Kidney (tissue), 14 donors: ENCODE measurements around the gene ITGB5. TPM values are rescaled to one million over a fixed set of nuclear protein-coding genes. Genes with fewer than 3 reads are reported as not detected.
"Not testable (repeated sequence)": the region's sequence is repeated elsewhere in the genome, so short reads cannot be mapped to it uniquely, and the experiment has no call there.

ENCODE experiments used
- DNase-seq, 5 donors: peaks; one replicate each; pipeline ENCODE4 v3.0.0-alpha.2; 2013 to 2020
- FAIRE-seq: peaks from 2 replicates; lab custom pipeline; 2012; peaks lifted over from hg19 to GRCh38; lab: Jason Lieb, UNC
- H3K27ac ChIP-seq, 2 donors: one replicate each; pipeline ENCODE4 v1.7.0; 2013; ENCODE audit warnings: low read depth in 2 of 2, low read length in 2 of 2, inconsistent platforms in 1 of 2
- H3K27me3 ChIP-seq: one replicate; pipeline ENCODE4 v1.7.1; 2013; ENCODE audit warnings: low read length, inconsistent platforms; ENCODE audit not compliant: control insufficient read depth, insufficient read depth
- H3K36me3 ChIP-seq, 3 donors: one replicate each; pipeline versions ENCODE4 v1.7.0 to v1.7.1; 2013; ENCODE audit warnings: low read length in 3 of 3, control low read depth in 1 of 3, inconsistent platforms in 1 of 3; ENCODE audit not compliant: insufficient read depth in 3 of 3, control insufficient read depth in 2 of 3
- H3K4me1 ChIP-seq, 3 donors: one replicate each; pipeline versions ENCODE4 v1.7.0 to v1.7.1; 2013; ENCODE audit warnings: low read length in 3 of 3, inconsistent platforms in 1 of 3, low read depth in 1 of 3; ENCODE audit not compliant: control insufficient read depth in 2 of 3, insufficient read depth in 2 of 3
- H3K4me3 ChIP-seq, 3 donors: one replicate each; pipeline versions ENCODE4 v1.7.0 to v1.8.1; 2013; ENCODE audit warnings: low read length in 3 of 3, control low read depth in 1 of 3, inconsistent platforms in 1 of 3
- H3K9ac ChIP-seq, 3 donors: one replicate each; pipeline versions ENCODE4 v1.7.0 to v1.7.1; 2013; ENCODE audit warnings: low read length in 3 of 3, control low read depth in 1 of 3, inconsistent platforms in 1 of 3
- H3K9me3 ChIP-seq, 3 donors: one replicate each; pipeline versions ENCODE4 v1.7.0 to v1.7.1; 2013; ENCODE audit warnings: low read length in 3 of 3, control low read depth in 1 of 3, inconsistent platforms in 1 of 3; ENCODE audit not compliant: control insufficient read depth in 2 of 3, insufficient read depth in 1 of 3
- intact Hi-C: fragments of 100-400 bp; cut with DNase I; formaldehyde crosslinking; loops from one replicate; pipeline ENCODE4 v1.11.1; 2022
- polyA plus RNA-seq: library from polyadenylated mRNA; stranded (reverse); fragments of 350-450 nt; fragmentation: Illumina TruSeq; extraction: RNeasy Lipid Tissue Mini Kit (QIAGEN cat#74804); gene quantifications from one replicate; pipeline ENCODE4 v1.2.3, GENCODE V29; 2014; ENCODE audit warnings: low read depth, low replicate concordance; ENCODE audit not compliant: insufficient read depth
- total RNA-seq: library from RNA; stranded (reverse); fragmentation: NEBNext Ultra II Directional; extraction: Animal tissue kit (Norgen Biotek cat#: 25700); gene quantifications from one replicate; pipeline ENCODE4 v1.2.1, GENCODE V29; 2021
- TF ChIP-seq, protein P1 (sequence below): IDR thresholded peaks from 3 replicates; pipeline ENCODE4 v1.5.1; 2012; ENCODE audit warnings: mild to moderate bottlenecking, moderate library complexity, borderline replicate concordance; ENCODE audit not compliant: insufficient read depth; ENCODE audit errors: extremely low read depth
- donor health status: control.
- donor health status: control.
- donor health status: control.
- donor health status: control.
- donor health status: control.
- donor health status: DM: yes; HTN: yes; CAD: no.
- donor health status: Normal renal cell carcinoma (clear cell type).

Gene ITGB5
- total and polyA plus RNA-seq, 2 donors from 2014 or later = 115 TPM

DNA sequence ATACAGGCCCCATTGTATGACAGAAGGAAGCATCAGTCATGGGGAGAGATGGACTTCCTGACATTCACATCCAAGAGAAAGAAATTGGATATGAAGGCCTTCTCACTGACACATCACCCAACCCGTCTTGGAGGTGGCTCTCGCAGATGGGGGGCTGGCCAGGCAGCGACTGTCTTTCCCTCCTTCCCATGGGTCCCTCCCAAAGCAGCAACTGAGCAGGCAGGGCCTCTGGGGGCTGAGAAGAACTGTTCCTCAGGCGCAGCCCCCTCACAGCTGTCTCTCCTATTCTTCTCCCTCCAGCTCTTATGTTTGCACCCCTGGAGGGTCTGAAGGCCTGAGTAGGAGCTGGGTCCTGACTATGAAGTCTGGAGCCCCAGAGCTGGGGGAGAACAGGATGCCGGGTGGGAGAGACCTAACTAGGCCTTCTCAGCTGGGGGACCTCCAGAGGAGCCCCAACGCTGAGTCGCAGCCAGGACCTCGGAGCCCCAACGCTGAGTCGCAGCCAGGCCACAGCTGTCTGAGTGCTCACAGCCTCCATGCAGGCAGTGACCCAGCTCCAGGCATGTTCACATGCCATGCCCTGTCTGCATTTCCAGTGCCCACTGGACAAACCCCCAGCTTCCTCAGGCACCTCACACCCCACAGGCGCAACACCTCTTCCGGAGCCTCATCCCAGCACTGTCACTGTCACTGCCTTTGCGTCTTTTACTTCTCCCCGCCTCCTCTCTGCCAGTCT lies 127.3 kb downstream of the ITGB5 start:
- no peak for DNase-seq

DNA sequence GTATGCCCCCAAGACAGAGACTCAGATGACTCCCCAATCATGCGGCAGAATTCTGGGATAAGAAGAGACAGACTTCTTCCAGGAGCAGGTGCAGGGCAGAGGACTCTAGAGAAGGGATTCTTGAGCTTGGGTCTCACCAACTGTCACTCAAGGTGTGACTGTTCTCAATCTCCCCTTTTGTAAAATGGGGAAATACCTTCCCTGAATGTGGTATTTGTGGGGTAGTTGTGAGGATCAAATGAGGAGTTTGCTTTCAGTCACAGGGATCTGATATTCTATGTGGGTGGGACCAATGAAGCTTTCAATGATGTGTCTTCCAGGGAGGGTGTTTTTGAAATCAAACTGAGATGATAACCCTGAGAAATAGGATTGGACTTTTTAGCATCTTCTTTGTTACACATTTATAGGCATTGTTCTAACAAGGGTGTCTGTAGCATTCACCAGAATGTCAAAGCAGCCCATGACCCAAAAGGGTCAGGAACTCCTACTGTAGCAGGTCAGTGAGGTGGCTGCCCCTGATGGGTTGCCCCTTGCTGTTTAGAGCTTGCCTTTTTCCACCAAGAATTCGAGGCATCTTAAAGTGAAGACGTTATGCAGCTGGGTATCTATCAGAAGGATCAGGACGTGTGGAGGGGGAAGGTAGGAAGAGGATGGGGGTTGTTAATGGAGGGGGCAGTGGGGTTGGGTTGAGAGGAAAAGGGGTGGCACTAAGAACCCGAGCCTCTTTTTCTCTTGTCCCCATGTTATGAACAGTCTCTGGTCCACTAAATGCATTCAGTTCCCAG lies 128.1 kb downstream of the ITGB5 start:
- no peak overlapping the region for H3K4me3 ChIP-seq
- intact Hi-C loops = no loop called here
- H3K27ac ChIP-seq = no peak overlapping the region
- FAIRE-seq (no peak), DNase-seq (no peak)
- H3K4me1 ChIP-seq = peaks cover 0 to 2% (median 0%) of the 10 kb centered on the region in 3 donors
- H3K36me3 ChIP-seq = peaks cover 0 to 11% (median 9%) of the 10 kb centered on the region in 3 donors
- TF ChIP-seq, protein P1, sequence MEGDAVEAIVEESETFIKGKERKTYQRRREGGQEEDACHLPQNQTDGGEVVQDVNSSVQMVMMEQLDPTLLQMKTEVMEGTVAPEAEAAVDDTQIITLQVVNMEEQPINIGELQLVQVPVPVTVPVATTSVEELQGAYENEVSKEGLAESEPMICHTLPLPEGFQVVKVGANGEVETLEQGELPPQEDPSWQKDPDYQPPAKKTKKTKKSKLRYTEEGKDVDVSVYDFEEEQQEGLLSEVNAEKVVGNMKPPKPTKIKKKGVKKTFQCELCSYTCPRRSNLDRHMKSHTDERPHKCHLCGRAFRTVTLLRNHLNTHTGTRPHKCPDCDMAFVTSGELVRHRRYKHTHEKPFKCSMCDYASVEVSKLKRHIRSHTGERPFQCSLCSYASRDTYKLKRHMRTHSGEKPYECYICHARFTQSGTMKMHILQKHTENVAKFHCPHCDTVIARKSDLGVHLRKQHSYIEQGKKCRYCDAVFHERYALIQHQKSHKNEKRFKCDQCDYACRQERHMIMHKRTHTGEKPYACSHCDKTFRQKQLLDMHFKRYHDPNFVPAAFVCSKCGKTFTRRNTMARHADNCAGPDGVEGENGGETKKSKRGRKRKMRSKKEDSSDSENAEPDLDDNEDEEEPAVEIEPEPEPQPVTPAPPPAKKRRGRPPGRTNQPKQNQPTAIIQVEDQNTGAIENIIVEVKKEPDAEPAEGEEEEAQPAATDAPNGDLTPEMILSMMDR = no peak
- H3K9ac ChIP-seq = no peak overlapping the region
- no peaks in the 10 kb centered on the region for H3K9me3 ChIP-seq
- H3K27me3 ChIP-seq = no peaks in the 10 kb centered on the region

More for the DNA sequence above, 127.3 kb downstream of the ITGB5 start:
- H3K27me3 ChIP-seq = no peaks in the 10 kb centered on the region
- TF ChIP-seq, protein P1 = no peak
- no peaks in the 10 kb centered on the region for H3K9me3 ChIP-seq
- H3K4me3 ChIP-seq = no peak overlapping the region
- H3K36me3 ChIP-seq = peaks cover 0 to 18% (median 10%) of the 10 kb centered on the region in 3 donors
- no peak for FAIRE-seq
- no peak overlapping the region for H3K9ac ChIP-seq
- H3K4me1 ChIP-seq = peaks cover 0 to 2% (median 0%) of the 10 kb centered on the region in 3 donors
- H3K27ac ChIP-seq = no peak overlapping the region
- intact Hi-C loops = loop anchor here (5.0 kb wide), 1 partner anchor 142 kb away; no protein-coding TSS in a partner anchor

DNA sequence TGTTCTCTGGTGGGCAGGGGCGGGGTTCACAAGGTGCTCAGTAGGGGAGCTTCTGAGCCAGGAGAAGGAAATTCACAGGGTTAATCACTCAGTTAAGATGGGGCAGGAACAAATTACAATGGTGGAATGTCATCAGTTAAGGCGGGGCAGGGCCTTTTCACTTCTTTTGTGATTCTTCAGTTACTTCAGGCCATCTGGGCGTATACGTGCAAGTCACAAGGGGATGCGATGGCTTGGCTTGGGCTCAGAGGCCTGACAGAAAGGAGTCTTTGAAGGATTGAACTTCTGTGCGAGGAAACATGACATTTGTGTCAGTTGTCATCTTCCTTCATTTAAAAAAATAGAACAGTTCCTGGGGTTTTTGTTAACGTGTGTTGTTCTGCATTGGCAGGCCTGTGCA lies 129.2 kb downstream of the ITGB5 start:
- intact Hi-C loops, DNase-seq, FAIRE-seq: not testable (repeated sequence)

DNA sequence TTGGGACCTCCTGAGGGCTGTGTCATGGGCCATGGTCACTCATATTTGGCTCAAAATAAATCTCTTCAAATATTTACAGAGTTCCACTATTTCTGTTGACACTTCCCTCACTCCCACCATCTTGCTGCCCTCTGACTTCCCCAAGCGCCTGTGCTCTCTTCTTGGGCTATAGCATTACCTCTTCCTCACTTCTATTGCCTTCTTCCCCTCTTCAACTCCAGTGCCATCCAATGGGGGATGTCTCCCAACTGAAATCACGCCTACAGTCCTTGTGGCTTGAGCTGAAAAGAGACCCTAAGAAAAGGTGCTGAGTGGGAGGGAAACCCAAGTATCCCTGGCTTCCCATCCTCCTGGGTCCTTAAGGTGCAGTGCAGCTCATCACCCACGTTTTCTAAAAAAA lies 135.1 kb downstream of the ITGB5 start:
- no peak for FAIRE-seq
- no peak overlapping the region for H3K4me3 ChIP-seq
- intact Hi-C loops = no loop called here

More for the DNA sequence above, 129.2 kb downstream of the ITGB5 start:
- not testable (repeated sequence) for H3K36me3 ChIP-seq, H3K9me3 ChIP-seq, H3K4me1 ChIP-seq, H3K27ac ChIP-seq, H3K4me3 ChIP-seq, H3K9ac ChIP-seq, H3K27me3 ChIP-seq

More for the DNA sequence above, 135.1 kb downstream of the ITGB5 start:
- DNase-seq = no peak
- Histone ChIP-seq H3K27ac (no peak overlapping the region), H3K9ac (no peak overlapping the region), H3K36me3 (no peaks in the 10 kb centered on the region), H3K27me3 (no peaks in the 10 kb centered on the region), H3K9me3 (no peaks in the 10 kb centered on the region), H3K4me1 (no peaks in the 10 kb centered on the region)
- TF ChIP-seq, protein P1 = no peak
